ENCODE results near the gene USP17L30.
"Not testable (repeated sequence)": the region's sequence is repeated elsewhere in the genome, so short reads cannot be mapped to it uniquely, and the experiment has no call there.

USP17L30 gene

DNA sequence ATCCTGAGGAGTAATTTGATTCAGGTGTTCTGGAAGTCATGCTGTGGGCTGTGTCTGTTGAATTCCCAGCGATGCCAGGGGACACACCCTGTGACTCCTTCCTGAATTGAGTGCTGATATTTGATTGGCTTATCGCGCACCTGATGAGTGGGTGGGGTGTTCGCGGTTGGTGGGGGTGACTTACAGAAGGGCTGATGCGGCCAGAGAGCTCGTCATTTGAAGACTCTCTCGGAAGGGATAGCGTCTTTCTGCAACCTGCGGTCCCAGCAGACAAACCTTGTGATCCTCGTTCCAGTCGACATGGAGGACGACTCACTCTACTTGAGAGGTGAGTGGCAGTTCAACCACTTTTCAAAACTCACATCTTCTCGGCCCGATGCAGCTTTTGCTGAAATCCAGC, at the start of gene USP17L30:
Gene USP17L30, plus strand, starts transcription at position 301 of the 400 bp plus-strand sequence. Its CDS starts 0 bp downstream, at position 301.
- DNase-seq: not testable (repeated sequence)

DNA sequence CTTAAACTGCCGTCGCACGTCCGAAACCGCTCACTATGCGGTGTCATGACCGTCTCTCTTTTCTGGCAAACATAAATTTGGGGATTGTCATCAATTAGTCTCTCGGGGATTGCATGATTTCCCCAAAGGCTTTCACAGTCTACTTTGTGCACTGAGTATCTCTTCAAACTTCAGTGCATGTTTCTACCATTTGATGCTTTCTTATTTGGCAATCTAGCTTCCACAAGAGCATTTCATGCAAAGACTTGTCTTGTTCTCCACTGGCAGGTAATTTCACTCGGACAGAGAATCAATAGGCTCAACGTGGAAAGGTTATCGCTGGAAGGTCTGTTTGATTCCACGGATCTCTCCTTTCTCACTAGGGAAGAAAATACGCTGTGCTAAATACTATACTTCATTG, 38.7 kb upstream of the USP17L30 start:
- not testable (repeated sequence) for DNase-seq

DNA sequence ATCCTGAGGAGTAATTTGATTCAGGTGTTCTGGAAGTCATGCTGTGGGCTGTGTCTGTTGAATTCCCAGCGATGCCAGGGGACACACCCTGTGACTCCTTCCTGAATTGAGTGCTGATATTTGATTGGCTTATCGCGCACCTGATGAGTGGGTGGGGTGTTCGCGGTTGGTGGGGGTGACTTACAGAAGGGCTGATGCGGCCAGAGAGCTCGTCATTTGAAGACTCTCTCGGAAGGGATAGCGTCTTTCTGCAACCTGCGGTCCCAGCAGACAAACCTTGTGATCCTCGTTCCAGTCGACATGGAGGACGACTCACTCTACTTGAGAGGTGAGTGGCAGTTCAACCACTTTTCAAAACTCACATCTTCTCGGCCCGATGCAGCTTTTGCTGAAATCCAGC, 38.1 kb upstream of the USP17L30 start, which contains the start of gene USP17L24:
Gene USP17L24, plus strand, starts transcription at position 301 of the 400 bp plus-strand sequence. Its CDS starts 0 bp downstream, at position 301.
- DNase-seq: not testable (repeated sequence)

GRCh38 chr4:9329611-9330010, 33.3 kb upstream of the USP17L30 start, which contains the start of gene USP17L25:
Gene USP17L25, plus strand, starts transcription at chr4:9329911. Its CDS starts 0 bp downstream, at chr4:9329911.
- not testable (repeated sequence) for DNase-seq

DNA sequence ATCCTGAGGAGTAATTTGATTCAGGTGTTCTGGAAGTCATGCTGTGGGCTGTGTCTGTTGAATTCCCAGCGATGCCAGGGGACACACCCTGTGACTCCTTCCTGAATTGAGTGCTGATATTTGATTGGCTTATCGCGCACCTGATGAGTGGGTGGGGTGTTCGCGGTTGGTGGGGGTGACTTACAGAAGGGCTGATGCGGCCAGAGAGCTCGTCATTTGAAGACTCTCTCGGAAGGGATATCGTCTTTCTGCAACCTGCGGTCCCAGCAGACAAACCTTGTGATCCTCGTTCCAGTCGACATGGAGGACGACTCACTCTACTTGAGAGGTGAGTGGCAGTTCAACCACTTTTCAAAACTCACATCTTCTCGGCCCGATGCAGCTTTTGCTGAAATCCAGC, 28.6 kb upstream of the USP17L30 start, which contains the start of gene USP17L26:
Gene USP17L26, plus strand, starts transcription at position 301 of the 400 bp plus-strand sequence. Its CDS starts 0 bp downstream, at position 301.
- not testable (repeated sequence) for DNase-seq

DNA sequence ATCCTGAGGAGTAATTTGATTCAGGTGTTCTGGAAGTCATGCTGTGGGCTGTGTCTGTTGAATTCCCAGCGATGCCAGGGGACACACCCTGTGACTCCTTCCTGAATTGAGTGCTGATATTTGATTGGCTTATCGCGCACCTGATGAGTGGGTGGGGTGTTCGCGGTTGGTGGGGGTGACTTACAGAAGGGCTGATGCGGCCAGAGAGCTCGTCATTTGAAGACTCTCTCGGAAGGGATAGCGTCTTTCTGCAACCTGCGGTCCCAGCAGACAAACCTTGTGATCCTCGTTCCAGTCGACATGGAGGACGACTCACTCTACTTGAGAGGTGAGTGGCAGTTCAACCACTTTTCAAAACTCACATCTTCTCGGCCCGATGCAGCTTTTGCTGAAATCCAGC, 23.8 kb upstream of the USP17L30 start, which contains the start of gene USP17L5:
Gene USP17L5, plus strand, starts transcription at position 301 of the 400 bp plus-strand sequence. Its CDS starts 0 bp downstream, at position 301.
- not testable (repeated sequence) for DNase-seq

DNA sequence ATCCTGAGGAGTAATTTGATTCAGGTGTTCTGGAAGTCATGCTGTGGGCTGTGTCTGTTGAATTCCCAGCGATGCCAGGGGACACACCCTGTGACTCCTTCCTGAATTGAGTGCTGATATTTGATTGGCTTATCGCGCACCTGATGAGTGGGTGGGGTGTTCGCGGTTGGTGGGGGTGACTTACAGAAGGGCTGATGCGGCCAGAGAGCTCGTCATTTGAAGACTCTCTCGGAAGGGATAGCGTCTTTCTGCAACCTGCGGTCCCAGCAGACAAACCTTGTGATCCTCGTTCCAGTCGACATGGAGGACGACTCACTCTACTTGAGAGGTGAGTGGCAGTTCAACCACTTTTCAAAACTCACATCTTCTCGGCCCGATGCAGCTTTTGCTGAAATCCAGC, 19.1 kb upstream of the USP17L30 start, which contains the start of gene USP17L27:
Gene USP17L27, plus strand, starts transcription at position 301 of the 400 bp plus-strand sequence. Its CDS starts 0 bp downstream, at position 301.
- DNase-seq: not testable (repeated sequence)

DNA sequence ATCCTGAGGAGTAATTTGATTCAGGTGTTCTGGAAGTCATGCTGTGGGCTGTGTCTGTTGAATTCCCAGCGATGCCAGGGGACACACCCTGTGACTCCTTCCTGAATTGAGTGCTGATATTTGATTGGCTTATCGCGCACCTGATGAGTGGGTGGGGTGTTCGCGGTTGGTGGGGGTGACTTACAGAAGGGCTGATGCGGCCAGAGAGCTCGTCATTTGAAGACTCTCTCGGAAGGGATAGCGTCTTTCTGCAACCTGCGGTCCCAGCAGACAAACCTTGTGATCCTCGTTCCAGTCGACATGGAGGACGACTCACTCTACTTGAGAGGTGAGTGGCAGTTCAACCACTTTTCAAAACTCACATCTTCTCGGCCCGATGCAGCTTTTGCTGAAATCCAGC, 14.3 kb upstream of the USP17L30 start, which contains the start of gene USP17L28:
Gene USP17L28, plus strand, starts transcription at position 301 of the 400 bp plus-strand sequence. Its CDS starts 0 bp downstream, at position 301.
- not testable (repeated sequence) for DNase-seq

GRCh38 chr4:9350866-9351265, 12.1 kb upstream of the USP17L30 start:
- not testable (repeated sequence) for DNase-seq

DNA sequence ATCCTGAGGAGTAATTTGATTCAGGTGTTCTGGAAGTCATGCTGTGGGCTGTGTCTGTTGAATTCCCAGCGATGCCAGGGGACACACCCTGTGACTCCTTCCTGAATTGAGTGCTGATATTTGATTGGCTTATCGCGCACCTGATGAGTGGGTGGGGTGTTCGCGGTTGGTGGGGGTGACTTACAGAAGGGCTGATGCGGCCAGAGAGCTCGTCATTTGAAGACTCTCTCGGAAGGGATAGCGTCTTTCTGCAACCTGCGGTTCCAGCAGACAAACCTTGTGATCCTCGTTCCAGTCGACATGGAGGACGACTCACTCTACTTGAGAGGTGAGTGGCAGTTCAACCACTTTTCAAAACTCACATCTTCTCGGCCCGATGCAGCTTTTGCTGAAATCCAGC, 9.6 kb upstream of the USP17L30 start, which contains the start of gene USP17L29:
Gene USP17L29, plus strand, starts transcription at position 301 of the 400 bp plus-strand sequence. Its CDS starts 0 bp downstream, at position 301.
- not testable (repeated sequence) for DNase-seq

GRCh38 chr4:9379881-9380280, 17.0 kb downstream of the USP17L30 start:
- not testable (repeated sequence) for DNase-seq

DNA sequence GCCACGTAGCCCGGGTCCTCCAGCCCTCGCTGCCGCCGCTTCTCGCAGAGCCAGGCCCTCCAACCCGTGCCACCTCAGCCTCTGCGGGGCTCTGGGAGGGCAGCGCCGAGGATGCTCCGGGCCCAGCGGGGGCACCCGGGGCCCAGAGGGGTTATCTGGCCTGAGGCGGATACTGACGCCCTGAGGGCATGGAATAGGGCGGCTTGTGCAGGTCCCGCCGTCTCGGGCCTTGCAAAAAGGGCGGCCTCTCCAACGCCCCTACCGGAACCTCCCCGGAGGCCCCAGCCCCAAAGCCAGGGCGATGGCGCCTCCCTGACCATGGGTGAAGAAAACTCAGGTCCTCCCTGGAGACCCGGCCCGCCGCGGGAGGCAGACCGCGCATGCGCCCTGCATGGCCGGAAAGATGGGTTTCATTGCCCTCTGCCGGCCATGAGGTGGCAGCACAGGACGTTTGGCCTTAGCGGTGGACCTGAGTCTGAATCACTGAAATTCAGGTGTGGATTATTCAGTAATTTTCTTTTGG, 18.1 kb downstream of the USP17L30 start:
- peak; percentile 17 for DNase-seq

GRCh38 chr4:9384126-9384525, 21.2 kb downstream of the USP17L30 start:
- DNase-seq: no peak

DNA sequence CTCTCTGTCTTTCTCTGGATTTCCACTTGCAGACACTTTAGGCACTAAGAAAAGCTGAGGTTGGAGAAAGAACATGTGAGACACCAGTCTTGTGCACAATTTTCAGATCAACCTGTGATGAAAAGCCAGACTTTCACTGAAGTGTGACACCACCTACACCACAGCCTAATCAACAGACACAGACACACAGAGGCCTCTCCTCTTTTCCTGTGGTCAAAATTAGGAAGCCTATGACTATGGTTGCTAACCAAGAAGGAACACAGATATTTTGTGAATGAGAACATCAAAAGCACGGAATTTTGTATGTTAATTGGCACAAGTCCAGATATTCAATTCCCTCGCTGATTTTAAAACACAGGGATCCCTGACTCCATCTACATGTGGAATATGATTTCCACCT, 26.1 kb downstream of the USP17L30 start:
- DNase-seq: not testable (repeated sequence)

DNA sequence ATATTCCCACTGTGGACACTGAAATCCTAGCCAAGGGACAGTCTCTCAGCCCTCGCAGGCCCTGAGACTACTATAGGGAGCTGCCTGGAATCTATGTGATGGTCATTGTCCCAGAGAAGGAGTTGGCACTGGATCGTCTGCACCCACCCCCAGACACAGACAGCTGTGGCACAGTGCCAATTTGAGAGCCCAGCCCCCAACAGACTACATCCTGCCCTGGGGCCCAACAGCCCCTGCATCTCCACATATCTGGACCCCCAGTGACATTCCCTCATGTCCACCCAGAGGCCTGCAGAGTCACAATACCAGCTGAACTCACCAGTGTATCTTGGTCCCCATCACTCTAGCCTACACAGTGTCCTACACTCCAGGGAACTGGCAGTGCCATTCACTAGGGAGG, 42.8 kb downstream of the USP17L30 start:
- not testable (repeated sequence) for DNase-seq

DNA sequence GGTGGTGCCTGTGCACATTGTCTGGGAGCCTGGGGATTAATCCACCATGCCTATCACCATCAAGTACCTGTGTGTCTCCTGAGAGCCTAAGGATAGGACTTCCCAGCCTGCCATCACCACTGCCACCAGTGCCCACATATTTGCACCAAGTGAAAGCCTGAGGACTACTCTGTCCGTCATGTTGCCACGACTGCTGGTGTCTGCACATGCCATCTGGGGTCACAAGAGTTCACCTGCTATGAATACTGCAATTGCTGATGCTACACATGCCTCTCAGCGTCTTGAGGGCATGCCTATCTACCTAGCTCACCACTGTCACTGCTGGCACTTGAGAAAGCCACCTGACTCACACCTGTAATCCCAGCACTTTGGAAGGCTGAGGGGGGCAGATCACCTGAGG, 43.6 kb downstream of the USP17L30 start:
- not testable (repeated sequence) for DNase-seq

GRCh38 chr4:9409793-9410192, 46.9 kb downstream of the USP17L30 start:
- no peak for DNase-seq
